ENCODE data around the gene TNPO1.
"Not testable (repeated sequence)": the region's sequence is repeated elsewhere in the genome, so short reads cannot be mapped to it uniquely, and the experiment has no call there.

Gene TNPO1

GRCh38 chr5:72889324-72889723 is 72.9 kb downstream of the TNPO1 start:
- Histone ChIP-seq H3K4me3 (ENCODE audit: low read depth in 1 of 2, low read length in 2 of 2) (no peak overlapping the region), H3K36me3 (ENCODE audit: insufficient read depth, low read length) (peaks cover 63% of the 10 kb centered on the region), H3K27ac (ENCODE audit: low read depth, low read length) (no peak overlapping the region), H3K4me1 (ENCODE audit: insufficient read depth, low read length) (no peaks in the 10 kb centered on the region), H3K9me3 (ENCODE audit: low read length) (no peaks in the 10 kb centered on the region), H3K9ac (ENCODE audit: low read length) (no peak overlapping the region), H3K27me3 (ENCODE audit: control insufficient read depth in 1 of 2, insufficient read depth in 2 of 2, low read length in 2 of 2) (no peaks in the 10 kb centered on the region)

GRCh38 chr5:72892846-72893245 is 76.4 kb downstream of the TNPO1 start:
- Histone ChIP-seq H3K9ac (ENCODE audit: low read length) (no peak overlapping the region), H3K9me3 (ENCODE audit: low read length) (no peaks in the 10 kb centered on the region), H3K4me3 (ENCODE audit: low read depth in 1 of 2, low read length in 2 of 2) (no peak overlapping the region), H3K27me3 (ENCODE audit: control insufficient read depth in 1 of 2, insufficient read depth in 2 of 2, low read length in 2 of 2) (no peaks in the 10 kb centered on the region), H3K36me3 (ENCODE audit: insufficient read depth, low read length) (peaks cover 47% of the 10 kb centered on the region), H3K4me1 (ENCODE audit: insufficient read depth, low read length) (no peaks in the 10 kb centered on the region), H3K27ac (ENCODE audit: low read depth, low read length) (no peak overlapping the region)

- Histone ChIP-seq H3K4me3 (ENCODE audit: low read depth in 1 of 2, low read length in 2 of 2) (no peak overlapping the region), H3K27me3 (ENCODE audit: control insufficient read depth in 1 of 2, insufficient read depth in 2 of 2, low read length in 2 of 2) (no peaks in the 10 kb centered on the region), H3K27ac (ENCODE audit: low read depth, low read length) (no peak overlapping the region), H3K36me3 (ENCODE audit: insufficient read depth, low read length) (peaks cover 27% of the 10 kb centered on the region), H3K9me3 (ENCODE audit: low read length) (no peaks in the 10 kb centered on the region), H3K4me1 (ENCODE audit: insufficient read depth, low read length) (no peaks in the 10 kb centered on the region), H3K9ac (ENCODE audit: low read length) (no peak overlapping the region)
Observed at GRCh38 chr5:72895758-72896157, 79.3 kb downstream of the TNPO1 start.

- Histone ChIP-seq H3K27ac (ENCODE audit: low read depth, low read length) (no peak overlapping the region), H3K4me3 (ENCODE audit: low read depth in 1 of 2, low read length in 2 of 2) (no peak overlapping the region), H3K4me1 (ENCODE audit: insufficient read depth, low read length) (no peaks in the 10 kb centered on the region), H3K36me3 (ENCODE audit: insufficient read depth, low read length) (peaks cover 42% of the 10 kb centered on the region), H3K27me3 (ENCODE audit: control insufficient read depth in 1 of 2, insufficient read depth in 2 of 2, low read length in 2 of 2) (no peaks in the 10 kb centered on the region), H3K9ac (ENCODE audit: low read length) (no peak overlapping the region), H3K9me3 (ENCODE audit: low read length) (no peaks in the 10 kb centered on the region)
Observed at GRCh38 chr5:72906806-72907205, 90.3 kb downstream of the TNPO1 start.

- Histone ChIP-seq H3K27ac (ENCODE audit: low read depth, low read length) (no peak overlapping the region), H3K36me3 (ENCODE audit: insufficient read depth, low read length) (peaks cover 40% of the 10 kb centered on the region)
Observed at GRCh38 chr5:72908664-72909063, 92.2 kb downstream of the TNPO1 start.

GRCh38 chr5:72917371-72917776 is 100.9 kb downstream of the TNPO1 start:
- Histone ChIP-seq H3K4me1 (ENCODE audit: insufficient read depth, low read length) (no peaks in the 10 kb centered on the region), H3K9me3 (ENCODE audit: low read length) (no peaks in the 10 kb centered on the region), H3K36me3 (ENCODE audit: insufficient read depth, low read length) (no peaks in the 10 kb centered on the region), H3K27ac (ENCODE audit: low read depth, low read length) (no peak overlapping the region), H3K27me3 (ENCODE audit: control insufficient read depth in 1 of 2, insufficient read depth in 2 of 2, low read length in 2 of 2) (no peaks in the 10 kb centered on the region), H3K4me3 (ENCODE audit: low read depth in 1 of 2, low read length in 2 of 2) (no peak overlapping the region), H3K9ac (ENCODE audit: low read length) (no peak overlapping the region)

More at GRCh38 chr5:72908664-72909063, 92.2 kb downstream of the TNPO1 start:
- Histone ChIP-seq H3K27me3 (ENCODE audit: control insufficient read depth in 1 of 2, insufficient read depth in 2 of 2, low read length in 2 of 2) (no peaks in the 10 kb centered on the region), H3K9ac (ENCODE audit: low read length) (no peak overlapping the region), H3K4me1 (ENCODE audit: insufficient read depth, low read length) (no peaks in the 10 kb centered on the region), H3K9me3 (ENCODE audit: low read length) (no peaks in the 10 kb centered on the region), H3K4me3 (ENCODE audit: low read depth in 1 of 2, low read length in 2 of 2) (no peak overlapping the region)

- no peaks in the 10 kb centered on the region for H3K9me3 ChIP-seq (ENCODE audit: low read length)
- no peaks in the 10 kb centered on the region for H3K27me3 ChIP-seq (ENCODE audit: control insufficient read depth in 1 of 2, insufficient read depth in 2 of 2, low read length in 2 of 2)
- no peak overlapping the region for H3K4me3 ChIP-seq (ENCODE audit: low read depth in 1 of 2, low read length in 2 of 2)
- no peaks in the 10 kb centered on the region for H3K36me3 ChIP-seq (ENCODE audit: insufficient read depth, low read length)
- no peak overlapping the region for H3K27ac ChIP-seq (ENCODE audit: low read depth, low read length)
- no peaks in the 10 kb centered on the region for H3K4me1 ChIP-seq (ENCODE audit: insufficient read depth, low read length)
- no peak overlapping the region for H3K9ac ChIP-seq (ENCODE audit: low read length)
Observed at GRCh38 chr5:72920690-72921502, 104.4 kb downstream of the TNPO1 start.

GRCh38 chr5:72921886-72922285 is 105.4 kb downstream of the TNPO1 start:
- no peak overlapping the region for H3K9ac ChIP-seq (ENCODE audit: low read length)
- H3K36me3 ChIP-seq (ENCODE audit: insufficient read depth, low read length), result no peaks in the 10 kb centered on the region
- H3K9me3 ChIP-seq (ENCODE audit: low read length), result no peaks in the 10 kb centered on the region
- H3K4me1 ChIP-seq (ENCODE audit: insufficient read depth, low read length), result no peaks in the 10 kb centered on the region
- H3K4me3 ChIP-seq (ENCODE audit: low read depth in 1 of 2, low read length in 2 of 2), result no peak overlapping the region
- no peak overlapping the region for H3K27ac ChIP-seq (ENCODE audit: low read depth, low read length)
- H3K27me3 ChIP-seq (ENCODE audit: control insufficient read depth in 1 of 2, insufficient read depth in 2 of 2, low read length in 2 of 2), result no peaks in the 10 kb centered on the region

GRCh38 chr5:72922422-72922821 is 106.0 kb downstream of the TNPO1 start:
- no peak overlapping the region for H3K27ac ChIP-seq (ENCODE audit: low read depth, low read length)
- no peaks in the 10 kb centered on the region for H3K9me3 ChIP-seq (ENCODE audit: low read length)
- H3K27me3 ChIP-seq (ENCODE audit: control insufficient read depth in 1 of 2, insufficient read depth in 2 of 2, low read length in 2 of 2), result no peaks in the 10 kb centered on the region
- no peaks in the 10 kb centered on the region for H3K36me3 ChIP-seq (ENCODE audit: insufficient read depth, low read length)
- H3K4me3 ChIP-seq (ENCODE audit: low read depth in 1 of 2, low read length in 2 of 2), result no peak overlapping the region
- H3K9ac ChIP-seq (ENCODE audit: low read length), result no peak overlapping the region
- no peaks in the 10 kb centered on the region for H3K4me1 ChIP-seq (ENCODE audit: insufficient read depth, low read length)

GRCh38 chr5:72925336-72926010 is 109.0 kb downstream of the TNPO1 start:
- Histone ChIP-seq H3K27ac (ENCODE audit: low read depth, low read length) (no peak overlapping the region), H3K9ac (ENCODE audit: low read length) (no peak overlapping the region), H3K36me3 (ENCODE audit: insufficient read depth, low read length) (no peaks in the 10 kb centered on the region), H3K4me1 (ENCODE audit: insufficient read depth, low read length) (no peaks in the 10 kb centered on the region), H3K27me3 (ENCODE audit: control insufficient read depth in 1 of 2, insufficient read depth in 2 of 2, low read length in 2 of 2) (no peaks in the 10 kb centered on the region), H3K9me3 (ENCODE audit: low read length) (no peaks in the 10 kb centered on the region), H3K4me3 (ENCODE audit: low read depth in 1 of 2, low read length in 2 of 2) (no peak overlapping the region)

- not testable (repeated sequence) for H3K27me3 ChIP-seq (ENCODE audit: control insufficient read depth in 1 of 2, insufficient read depth in 2 of 2, low read length in 2 of 2); H3K9ac ChIP-seq (ENCODE audit: low read length); H3K27ac ChIP-seq (ENCODE audit: low read depth, low read length); H3K36me3 ChIP-seq (ENCODE audit: insufficient read depth, low read length); H3K9me3 ChIP-seq (ENCODE audit: low read length); H3K4me3 ChIP-seq (ENCODE audit: low read depth in 1 of 2, low read length in 2 of 2)
- peaks cover 15% of the 10 kb centered on the region for H3K4me1 ChIP-seq (ENCODE audit: insufficient read depth, low read length)
Observed at GRCh38 chr5:72932686-72933085, 116.2 kb downstream of the TNPO1 start.
